Hepatocyte (in vitro differentiated cells): Measurements from ENCODE around the gene RNASEL. TPM values are rescaled to one million over a fixed set of nuclear protein-coding genes. Genes with fewer than 3 reads are reported as not detected.

ENCODE experiments used
- DNase-seq: peaks from one replicate; pipeline ENCODE4 v3.0.0-alpha.2; 2016; ENCODE audit warnings: low spot score
- H2AFZ ChIP-seq: fragments of 200-600 bp; sonication (generic); 2 replicates; pipeline ENCODE4 v1.6.0; 2016; ENCODE audit warnings: antibody characterized with exemption, mild to moderate bottlenecking
- H3K27ac ChIP-seq: fragments of 200-600 bp; sonication (generic); 2 replicates; pipeline ENCODE4 v1.5.1; 2016; ENCODE audit warnings: mild to moderate bottlenecking
- H3K27me3 ChIP-seq: fragments of 200-600 bp; sonication (generic); 2 replicates; pipeline ENCODE4 v1.6.1; 2016
- H3K36me3 ChIP-seq: fragments of 200-600 bp; sonication (generic); replicated peaks from 2 replicates; pipeline ENCODE4 v1.5.1; 2016; ENCODE audit warnings: low read depth; ENCODE audit not compliant: insufficient read depth
- H3K4me1 ChIP-seq: fragments of 200-600 bp; sonication (generic); 2 replicates; pipeline ENCODE4 v1.5.1; 2016; ENCODE audit warnings: mild to moderate bottlenecking, moderate library complexity; ENCODE audit not compliant: insufficient read depth
- H3K4me2 ChIP-seq: fragments of 200-600 bp; sonication (generic); 2 replicates; pipeline ENCODE4 v1.6.0; 2016
- H3K4me3 ChIP-seq: fragments of 200-600 bp; sonication (generic); 2 replicates; pipeline ENCODE4 v1.5.1; 2016; ENCODE audit warnings: mild to moderate bottlenecking
- H3K79me2 ChIP-seq: fragments of 200-600 bp; sonication (generic); 2 replicates; pipeline ENCODE4 v1.6.0; 2017; ENCODE audit warnings: mild to moderate bottlenecking
- H3K9me2 ChIP-seq: fragments of 200-600 bp; sonication (generic); replicated peaks from 2 replicates; pipeline ENCODE4 v1.6.0; 2017; ENCODE audit warnings: mild to moderate bottlenecking; ENCODE audit not compliant: insufficient read depth
- H3K9me3 ChIP-seq: fragments of 200-600 bp; sonication (generic); 2 replicates; pipeline ENCODE4 v1.5.1; 2016; ENCODE audit warnings: low read depth, mild to moderate bottlenecking
- H4K20me1 ChIP-seq: fragments of 200-600 bp; sonication (generic); 2 replicates; pipeline ENCODE4 v1.6.0; 2016; ENCODE audit warnings: mild to moderate bottlenecking; ENCODE audit not compliant: insufficient read depth, poor library complexity, severe bottlenecking
- EZH2 ChIP-seq: fragments of 200-600 bp; sonication (generic); IDR thresholded peaks from 2 replicates; pipeline ENCODE4 v1.6.1; 2016; ENCODE audit warnings: antibody characterized with exemption, mild to moderate bottlenecking, borderline replicate concordance
- EZH2phosphoT487 ChIP-seq: fragments of 200-600 bp; sonication (generic); IDR thresholded peaks from one replicate; pipeline ENCODE4 v1.6.1; 2018; ENCODE audit warnings: antibody characterized with exemption, mild to moderate bottlenecking, low read depth, moderate library complexity; ENCODE audit not compliant: unreplicated experiment, severe bottlenecking
- WGBS: methylation state at CpG from one replicate; pipeline ENCODE4 v1.1.6; 2016; ENCODE audit warnings: low lambda C conversion rate; ENCODE audit errors: missing lambda C conversion rate; 5-methylcytosine and 5-hydroxymethylcytosine counted together
- polyA plus RNA-seq: library from polyadenylated mRNA; unstranded; fragments of >200 nt; fragmentation: Nextera tagmentation; extraction: Ambion mirVana; gene quantifications from 2 replicates; pipeline ENCODE4 v1.2.1, GENCODE V29; 2016
- total RNA-seq: library from RNA; depleted of rRNA; stranded (reverse); fragments of >200 nt; gene quantifications from 2 replicates; pipeline ENCODE4 v1.2.3, GENCODE V29; 2014
- TF ChIP-seq, protein P1 (sequence below): fragments of 200-600 bp; sonication (generic); IDR thresholded peaks from 2 replicates; pipeline ENCODE4 v1.5.1; 2016; ENCODE audit warnings: antibody characterized with exemption, mild to moderate bottlenecking; ENCODE audit not compliant: poor library complexity

RNASEL gene
- total and polyA plus RNA-seq, 2 experiments from 2014 or later, result 5.3 to 6.8 TPM

DNA sequence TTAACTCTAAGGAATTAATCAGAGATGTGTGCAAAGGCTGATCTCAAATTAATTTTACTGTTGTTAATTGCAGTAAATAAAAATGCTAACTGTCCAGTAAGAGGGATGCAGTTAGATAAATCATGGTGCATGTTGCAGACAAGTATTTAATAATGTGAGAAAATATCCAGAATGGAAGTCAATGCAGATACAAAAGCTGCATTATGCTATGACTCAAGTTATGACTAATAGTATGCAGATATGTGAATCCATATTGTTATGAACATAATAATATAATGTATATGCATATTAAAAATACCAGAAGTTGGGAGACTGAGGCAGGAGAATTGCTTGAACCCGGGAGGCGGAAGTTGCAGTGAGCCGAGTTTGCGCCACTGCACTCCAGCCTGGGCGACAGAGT, 21.4 kb downstream of the RNASEL start:
- no peak overlapping the region for H3K4me2 ChIP-seq
- H2AFZ ChIP-seq, result no peak overlapping the region
- no peaks in the 10 kb centered on the region for H3K9me3 ChIP-seq
- TF ChIP-seq, protein P1, sequence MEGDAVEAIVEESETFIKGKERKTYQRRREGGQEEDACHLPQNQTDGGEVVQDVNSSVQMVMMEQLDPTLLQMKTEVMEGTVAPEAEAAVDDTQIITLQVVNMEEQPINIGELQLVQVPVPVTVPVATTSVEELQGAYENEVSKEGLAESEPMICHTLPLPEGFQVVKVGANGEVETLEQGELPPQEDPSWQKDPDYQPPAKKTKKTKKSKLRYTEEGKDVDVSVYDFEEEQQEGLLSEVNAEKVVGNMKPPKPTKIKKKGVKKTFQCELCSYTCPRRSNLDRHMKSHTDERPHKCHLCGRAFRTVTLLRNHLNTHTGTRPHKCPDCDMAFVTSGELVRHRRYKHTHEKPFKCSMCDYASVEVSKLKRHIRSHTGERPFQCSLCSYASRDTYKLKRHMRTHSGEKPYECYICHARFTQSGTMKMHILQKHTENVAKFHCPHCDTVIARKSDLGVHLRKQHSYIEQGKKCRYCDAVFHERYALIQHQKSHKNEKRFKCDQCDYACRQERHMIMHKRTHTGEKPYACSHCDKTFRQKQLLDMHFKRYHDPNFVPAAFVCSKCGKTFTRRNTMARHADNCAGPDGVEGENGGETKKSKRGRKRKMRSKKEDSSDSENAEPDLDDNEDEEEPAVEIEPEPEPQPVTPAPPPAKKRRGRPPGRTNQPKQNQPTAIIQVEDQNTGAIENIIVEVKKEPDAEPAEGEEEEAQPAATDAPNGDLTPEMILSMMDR, result no peak
- TF ChIP-seq EZH2, result no peak
- no peak for TF ChIP-seq EZH2phosphoT487
- no peaks in the 10 kb centered on the region for H4K20me1 ChIP-seq
- H3K36me3 ChIP-seq, result no peaks in the 10 kb centered on the region
- H3K79me2 ChIP-seq, result no peaks in the 10 kb centered on the region
- H3K4me3 ChIP-seq, result no peak overlapping the region
- no peaks in the 10 kb centered on the region for H3K4me1 ChIP-seq
- WGBS, result 90% methylated on average over 5 of the region's 5 CpGs
- no peaks in the 10 kb centered on the region for H3K27me3 ChIP-seq
- no peak for DNase-seq
- no peak overlapping the region for H3K27ac ChIP-seq
- no peaks in the 10 kb centered on the region for H3K9me2 ChIP-seq

DNA sequence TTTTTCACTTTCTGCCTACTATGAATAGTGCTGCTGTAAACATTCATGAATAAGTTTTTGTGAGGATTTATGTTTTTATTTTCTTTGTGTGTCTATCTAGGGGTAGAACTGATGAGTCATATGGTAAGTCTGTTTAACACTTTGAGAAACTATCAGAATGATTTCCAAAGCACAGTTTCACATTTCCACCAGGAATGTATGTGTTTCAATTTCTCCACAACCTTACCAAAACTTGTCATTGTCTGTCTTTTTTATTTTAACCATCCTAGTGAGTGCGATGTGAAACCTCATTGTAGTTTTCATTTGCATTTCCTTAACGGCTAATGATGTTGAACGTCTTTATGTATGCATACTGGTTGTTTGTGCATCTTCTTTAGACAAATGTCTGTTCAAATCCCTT, 23.5 kb downstream of the RNASEL start:
- no peak for DNase-seq
- Histone ChIP-seq H3K4me1 (no peaks in the 10 kb centered on the region), H3K79me2 (no peaks in the 10 kb centered on the region), H3K4me3 (no peak overlapping the region), H4K20me1 (no peaks in the 10 kb centered on the region), H2AFZ (no peak overlapping the region), H3K27ac (no peak overlapping the region), H3K36me3 (no peaks in the 10 kb centered on the region), H3K9me3 (no peaks in the 10 kb centered on the region), H3K4me2 (no peak overlapping the region), H3K27me3 (no peaks in the 10 kb centered on the region), H3K9me2 (no peaks in the 10 kb centered on the region)
- TF ChIP-seq, protein P1, result no peak
- TF ChIP-seq EZH2, result no peak
- WGBS, result 90% methylated on average over 3 of the region's 3 CpGs

DNA sequence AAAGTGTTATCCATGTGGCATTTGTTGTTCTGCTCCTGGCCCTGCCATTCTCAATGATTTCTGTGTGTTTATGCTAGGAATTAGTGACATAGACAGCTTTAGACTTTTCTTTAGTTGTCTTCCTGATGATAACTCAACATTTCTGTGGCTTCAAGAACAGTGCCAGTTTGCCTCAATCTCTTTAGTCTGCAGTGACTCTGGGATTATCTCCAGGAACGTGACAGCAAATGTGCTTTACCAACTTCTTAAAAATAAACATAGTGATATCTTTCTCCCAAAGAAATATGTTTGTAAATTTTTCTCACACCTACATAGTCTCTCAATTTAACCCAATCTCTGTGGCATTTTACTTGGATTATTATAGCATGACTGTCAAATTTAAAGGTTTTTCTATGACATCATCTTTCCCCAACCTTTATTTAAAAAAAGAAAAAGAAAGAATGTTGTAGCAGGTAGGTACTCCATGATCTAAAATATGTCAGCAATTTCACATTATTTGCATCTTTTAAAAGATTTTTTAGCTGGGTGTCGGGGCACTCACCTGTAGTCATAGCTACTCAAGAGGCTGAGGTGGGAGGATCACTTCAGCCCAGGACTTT, 24.6 kb downstream of the RNASEL start:
- Histone ChIP-seq H3K79me2 (no peaks in the 10 kb centered on the region), H3K36me3 (no peaks in the 10 kb centered on the region), H3K9me2 (no peaks in the 10 kb centered on the region), H3K9me3 (no peaks in the 10 kb centered on the region), H2AFZ (no peak overlapping the region), H3K27ac (no peak overlapping the region), H3K4me3 (no peak overlapping the region), H4K20me1 (no peaks in the 10 kb centered on the region), H3K4me1 (no peaks in the 10 kb centered on the region), H3K4me2 (no peak overlapping the region), H3K27me3 (no peaks in the 10 kb centered on the region)
- no peak for DNase-seq
- no peak for TF ChIP-seq EZH2
- TF ChIP-seq, protein P1, result no peak
- WGBS, result 67% methylated on average over 2 of the region's 2 CpGs

DNA sequence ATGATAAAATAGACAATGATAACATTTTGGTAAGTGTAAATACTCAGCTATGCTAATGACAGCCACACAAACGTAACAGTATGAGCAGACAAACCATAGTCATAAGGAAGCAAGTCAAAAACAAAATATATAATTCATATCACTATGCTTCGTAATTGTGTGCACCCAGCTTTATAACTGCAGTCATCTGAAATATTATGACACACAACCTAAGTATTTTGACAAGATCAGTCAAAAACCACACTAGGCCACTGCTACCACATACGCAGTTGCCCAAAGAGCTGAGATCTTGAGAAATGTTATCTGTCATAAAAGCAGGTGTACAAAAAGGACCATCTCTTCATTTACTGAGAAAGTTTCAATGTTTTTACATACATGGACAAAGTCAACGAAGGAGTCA, 26.0 kb downstream of the RNASEL start:
- Histone ChIP-seq H3K4me2 (no peak overlapping the region), H3K9me2 (no peaks in the 10 kb centered on the region)
- 91% methylated on average over 4 of the region's 4 CpGs for WGBS

More for the DNA sequence above, 26.0 kb downstream of the RNASEL start:
- Histone ChIP-seq H3K27me3 (no peaks in the 10 kb centered on the region), H3K9me3 (no peaks in the 10 kb centered on the region), H3K4me3 (no peak overlapping the region), H2AFZ (no peak overlapping the region), H3K4me1 (no peaks in the 10 kb centered on the region), H4K20me1 (no peaks in the 10 kb centered on the region), H3K79me2 (no peaks in the 10 kb centered on the region), H3K36me3 (no peaks in the 10 kb centered on the region), H3K27ac (no peak overlapping the region)
- no peak for DNase-seq
- TF ChIP-seq EZH2phosphoT487, result no peak
- TF ChIP-seq, protein P1, result no peak
- TF ChIP-seq EZH2, result no peak
